ENCODE measurements around the gene RUFY1. TPM values are rescaled to one million over a fixed set of nuclear protein-coding genes. Genes with fewer than 3 reads are reported as not detected.
"Not testable (repeated sequence)": the region's sequence is repeated elsewhere in the genome, so short reads cannot be mapped to it uniquely, and the experiment has no call there.

RUFY1 gene
- total RNA-seq, 4 donors from 2014 or later, result 39.7 to 62.2 (median 47.9) TPM

GRCh38 chr5:179648410-179648809, 98.1 kb downstream of the RUFY1 start:
- DNase-seq (ENCODE audit: low spot score) (no peak), ATAC-seq (ENCODE audit: low FRiP score) (no peak)
- TF ChIP-seq CTCF (IDR thresholded peaks at IDR 0.05), result no peak

- DNase-seq (ENCODE audit: low spot score); ATAC-seq (ENCODE audit: low FRiP score): not testable (repeated sequence)
Observed at GRCh38 chr5:179649166-179649703, 98.9 kb downstream of the RUFY1 start.

DNA sequence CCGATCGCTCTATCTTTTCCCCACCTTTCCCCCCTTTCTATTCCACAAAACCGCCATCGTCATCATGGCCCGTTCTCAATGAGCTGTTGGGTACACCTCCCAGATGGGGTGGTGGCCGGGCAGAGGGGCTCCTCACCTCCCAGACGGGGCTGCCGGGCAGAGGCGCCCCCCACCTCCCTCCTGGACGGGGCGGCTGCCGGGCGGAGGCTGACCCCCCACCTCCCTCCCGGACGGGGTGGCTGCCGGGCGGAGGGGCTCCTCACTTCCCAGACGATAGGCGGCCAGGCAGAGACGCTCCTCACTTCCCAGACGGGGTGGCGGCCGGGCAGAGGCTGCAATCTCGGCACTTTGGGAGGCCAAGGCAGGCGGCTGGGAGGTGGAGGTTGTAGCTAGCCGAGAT, 99.9 kb downstream of the RUFY1 start:
- DNase-seq (ENCODE audit: low spot score); ATAC-seq (ENCODE audit: low FRiP score): not testable (repeated sequence)

DNA sequence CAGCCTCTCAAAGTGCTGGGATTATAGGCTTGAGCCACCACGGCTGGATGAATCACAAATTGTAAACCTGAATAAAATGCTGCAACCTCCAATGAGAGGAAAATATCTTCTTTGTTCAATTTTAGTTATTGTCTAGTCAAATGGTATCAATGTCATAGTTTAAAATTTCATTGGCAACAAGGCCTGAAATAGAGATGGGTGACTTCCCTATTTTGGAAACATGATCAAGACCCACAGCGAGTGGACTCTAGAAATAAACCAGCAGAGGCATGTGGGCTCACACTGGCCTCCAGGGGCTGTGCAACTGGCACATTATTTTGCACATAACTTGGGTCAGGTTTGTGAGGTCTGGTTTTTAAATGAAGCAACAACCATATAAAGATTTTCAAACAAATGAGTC, 102.8 kb downstream of the RUFY1 start:
- not testable (repeated sequence) for ATAC-seq (ENCODE audit: low FRiP score); DNase-seq (ENCODE audit: low spot score)

GRCh38 chr5:179657302-179658178, 107.2 kb downstream of the RUFY1 start:
- ATAC-seq (ENCODE audit: low FRiP score), result peak; percentile 94
- DNase-seq (ENCODE audit: low spot score), result not testable (repeated sequence)

DNA sequence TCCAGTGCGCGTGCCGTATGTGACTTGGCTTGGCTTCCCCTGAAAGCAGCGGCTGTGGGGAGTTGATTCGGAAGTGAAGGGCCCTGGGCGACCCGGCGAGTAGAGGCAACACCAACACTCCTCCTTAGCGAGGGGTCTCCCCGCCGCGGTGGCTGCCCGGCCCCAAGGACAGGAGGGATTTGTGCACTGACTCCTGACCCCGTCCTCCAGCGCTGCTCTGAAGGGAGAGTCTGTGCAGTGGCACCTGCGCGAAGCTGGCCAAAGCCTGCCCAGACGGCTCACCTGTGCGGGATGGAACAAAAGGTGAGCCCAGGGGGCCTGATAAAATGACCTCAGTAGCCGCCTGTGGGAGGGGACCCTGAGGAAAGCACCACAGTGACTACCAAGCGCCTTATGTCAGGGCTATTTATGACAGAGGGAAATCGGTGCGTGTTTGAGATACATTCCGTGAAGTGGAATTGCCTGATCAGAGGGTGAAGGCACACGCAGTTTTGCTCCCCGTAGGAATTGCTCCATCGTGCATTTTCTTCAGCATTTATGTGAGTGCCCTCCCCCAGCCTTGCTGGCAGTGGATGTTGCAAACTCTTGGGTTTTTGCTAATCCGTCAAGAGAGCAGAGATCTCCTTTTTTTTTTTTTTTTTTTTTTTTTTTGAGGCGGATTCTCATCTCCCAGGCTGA, 108.0 kb downstream of the RUFY1 start:
- DNase-seq (ENCODE audit: low spot score), result not testable (repeated sequence)

More for the DNA sequence above, 108.0 kb downstream of the RUFY1 start:
- peak; percentile 42 for ATAC-seq (ENCODE audit: low FRiP score)

Small RNAs within 50 kb of the gene (small RNA-seq; reads per million reads assigned to genes)
- gene AC136628.3, result not detected
- not detected for gene RF00017

Other genes with a start within 250 kb of the RUFY1 start
- 10 to 100 TPM; 39.5 to 61.9 (median 56.4) TPM for gene ADAMTS2, start 205.1 kb upstream of the RUFY1 start, total RNA-seq
- gene HNRNPH1, start 73.1 kb downstream of the RUFY1 start, total RNA-seq, result 100 to 1,000 TPM; 410 to 898 (median 679) TPM
- not detected for gene CBY3, start 130.5 kb downstream of the RUFY1 start, total RNA-seq
- 100 to 1,000 TPM; 269 to 487 (median 358) TPM for gene CANX, start 148.4 kb downstream of the RUFY1 start, total RNA-seq
- 10 to 100 TPM; 12.6 to 28.1 (median 21.1) TPM for gene MAML1, start 182.3 kb downstream of the RUFY1 start, total RNA-seq
- 10 to 100 TPM in 2 of 4 donors, 1 to 10 TPM in 2; 7.1 to 15.1 (median 12.0) TPM for gene LTC4S, start 243.4 kb downstream of the RUFY1 start, total RNA-seq

Data from omental fat pad (tissue), 4 donors.